Nephron (organoid): ENCODE data around the gene UAP1.
"Not testable (repeated sequence)": the region's sequence is repeated elsewhere in the genome, so short reads cannot be mapped to it uniquely, and the experiment has no call there.

Source experiments
- H3K27ac Mint-ChIP-seq, 3 experiments: 2 replicates each; pipeline ENCODE4 v1.8.0; 2020; ENCODE audit warnings: mixed read lengths in 3 of 3, mild to moderate bottlenecking in 2 of 3, moderate library complexity in 1 of 3
- H3K27me3 Mint-ChIP-seq: 2 replicates; pipeline ENCODE4 v1.8.0; 2021; ENCODE audit warnings: low read depth, mild to moderate bottlenecking, moderate library complexity, mixed read lengths
- H3K36me3 Mint-ChIP-seq: 2 replicates; pipeline ENCODE4 v1.8.0; 2020; ENCODE audit warnings: low read depth, mixed read lengths
- H3K4me1 Mint-ChIP-seq: 2 replicates; pipeline ENCODE4 v1.8.0; 2020; ENCODE audit warnings: mixed read lengths
- H3K4me3 Mint-ChIP-seq, 3 experiments: 2 replicates each; pipeline ENCODE4 v1.8.0; 2020; ENCODE audit warnings: mild to moderate bottlenecking in 3 of 3, mixed read lengths in 3 of 3, moderate library complexity in 2 of 3
- H3K9me3 Mint-ChIP-seq: 2 replicates; pipeline ENCODE4 v1.8.0; 2020; ENCODE audit warnings: mixed read lengths
- TF ChIP-seq, protein P1 (sequence below), 3 experiments: fragments of 200-600 bp; sonication (generic); IDR thresholded peaks; one replicate each; pipeline ENCODE4 v1.5.0; 2021; ENCODE audit warnings: antibody characterized with exemption in 3 of 3; ENCODE audit not compliant: unreplicated experiment in 3 of 3

The UAP1 gene

DNA sequence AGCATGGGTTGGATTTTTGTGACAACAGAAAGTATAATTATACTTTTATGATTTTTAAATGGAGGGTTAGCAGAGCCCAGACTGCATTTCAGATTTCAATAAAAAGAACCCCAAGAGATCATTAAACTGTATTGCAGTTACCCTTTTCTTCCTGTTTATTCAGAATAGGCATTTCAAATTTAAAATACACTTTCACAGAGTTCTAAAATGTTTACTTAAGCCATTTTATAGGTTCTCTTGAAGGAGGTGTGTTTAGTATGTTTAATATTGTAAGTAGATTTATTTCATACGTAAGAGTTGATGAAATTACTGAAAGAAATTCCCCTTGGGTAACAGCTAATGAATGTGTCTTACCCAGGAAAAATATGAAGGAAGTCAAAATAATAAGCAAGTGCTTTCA is 17.4 kb downstream of the UAP1 start:
- TF ChIP-seq, protein P1, sequence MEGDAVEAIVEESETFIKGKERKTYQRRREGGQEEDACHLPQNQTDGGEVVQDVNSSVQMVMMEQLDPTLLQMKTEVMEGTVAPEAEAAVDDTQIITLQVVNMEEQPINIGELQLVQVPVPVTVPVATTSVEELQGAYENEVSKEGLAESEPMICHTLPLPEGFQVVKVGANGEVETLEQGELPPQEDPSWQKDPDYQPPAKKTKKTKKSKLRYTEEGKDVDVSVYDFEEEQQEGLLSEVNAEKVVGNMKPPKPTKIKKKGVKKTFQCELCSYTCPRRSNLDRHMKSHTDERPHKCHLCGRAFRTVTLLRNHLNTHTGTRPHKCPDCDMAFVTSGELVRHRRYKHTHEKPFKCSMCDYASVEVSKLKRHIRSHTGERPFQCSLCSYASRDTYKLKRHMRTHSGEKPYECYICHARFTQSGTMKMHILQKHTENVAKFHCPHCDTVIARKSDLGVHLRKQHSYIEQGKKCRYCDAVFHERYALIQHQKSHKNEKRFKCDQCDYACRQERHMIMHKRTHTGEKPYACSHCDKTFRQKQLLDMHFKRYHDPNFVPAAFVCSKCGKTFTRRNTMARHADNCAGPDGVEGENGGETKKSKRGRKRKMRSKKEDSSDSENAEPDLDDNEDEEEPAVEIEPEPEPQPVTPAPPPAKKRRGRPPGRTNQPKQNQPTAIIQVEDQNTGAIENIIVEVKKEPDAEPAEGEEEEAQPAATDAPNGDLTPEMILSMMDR (IDR thresholded peaks at IDR 0.05; ENCODE audit: unreplicated experiment in 3 of 3), result no peak
- no peak overlapping the region for H3K27ac Mint-ChIP-seq
- no peak overlapping the region for H3K4me3 Mint-ChIP-seq
- H3K27me3 Mint-ChIP-seq, result no peaks in the 10 kb centered on the region
- peaks cover 4% of the 10 kb centered on the region for H3K4me1 Mint-ChIP-seq
- no peaks in the 10 kb centered on the region for H3K9me3 Mint-ChIP-seq
- H3K36me3 Mint-ChIP-seq, result peaks cover 40% of the 10 kb centered on the region

DNA sequence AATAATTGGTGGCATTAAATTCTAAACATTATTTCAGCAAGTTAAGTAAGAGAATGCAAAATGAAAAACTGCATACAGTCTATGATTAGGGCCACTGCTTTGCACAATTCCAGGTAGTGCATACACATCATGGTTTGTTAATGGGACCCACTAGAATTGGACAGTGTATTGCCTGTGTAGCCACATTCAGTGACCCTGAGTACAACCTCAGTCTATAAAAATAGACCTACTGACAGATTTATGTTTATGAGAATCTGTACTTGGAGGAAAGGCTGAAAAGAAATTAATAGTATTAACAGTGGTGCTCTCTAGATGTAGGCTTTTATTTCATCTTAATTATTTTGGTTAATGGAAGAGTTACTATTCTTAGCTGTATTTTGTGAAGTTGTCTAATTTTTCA is 18.8 kb downstream of the UAP1 start:
- Mint-ChIP-seq H3K9me3 (no peaks in the 10 kb centered on the region), H3K4me3 (no peak overlapping the region), H3K36me3 (peaks cover 40% of the 10 kb centered on the region)

DNA sequence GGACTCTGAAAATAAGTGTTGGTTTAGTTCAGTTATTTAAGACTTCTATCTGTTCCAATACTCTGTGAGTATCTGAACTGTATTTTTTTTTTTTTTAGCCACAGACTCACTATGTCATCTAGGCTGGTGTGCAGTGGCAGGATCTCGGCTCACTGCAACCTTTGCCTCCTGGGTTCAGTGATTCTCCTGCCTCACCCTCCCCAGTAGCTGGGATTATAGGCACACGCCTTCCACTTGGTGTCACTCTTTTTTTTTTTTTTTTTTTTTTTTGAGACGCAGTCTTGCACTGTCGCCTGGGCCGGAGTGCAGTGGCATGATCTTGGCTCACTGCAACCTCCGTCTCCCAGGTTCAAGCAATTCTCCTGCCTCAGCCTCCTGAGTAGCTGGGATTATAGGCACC is 21.4 kb downstream of the UAP1 start:
- H3K27me3 Mint-ChIP-seq, H3K4me1 Mint-ChIP-seq, H3K27ac Mint-ChIP-seq, H3K4me3 Mint-ChIP-seq, H3K9me3 Mint-ChIP-seq: not testable (repeated sequence)
- H3K36me3 Mint-ChIP-seq, result peaks cover 29% of the 10 kb centered on the region

More for the DNA sequence above, 18.8 kb downstream of the UAP1 start:
- H3K27ac Mint-ChIP-seq, result no peak overlapping the region
- TF ChIP-seq, protein P1 (IDR thresholded peaks at IDR 0.05; ENCODE audit: unreplicated experiment in 3 of 3), result no peak
- no peaks in the 10 kb centered on the region for H3K27me3 Mint-ChIP-seq
- peaks cover 4% of the 10 kb centered on the region for H3K4me1 Mint-ChIP-seq

DNA sequence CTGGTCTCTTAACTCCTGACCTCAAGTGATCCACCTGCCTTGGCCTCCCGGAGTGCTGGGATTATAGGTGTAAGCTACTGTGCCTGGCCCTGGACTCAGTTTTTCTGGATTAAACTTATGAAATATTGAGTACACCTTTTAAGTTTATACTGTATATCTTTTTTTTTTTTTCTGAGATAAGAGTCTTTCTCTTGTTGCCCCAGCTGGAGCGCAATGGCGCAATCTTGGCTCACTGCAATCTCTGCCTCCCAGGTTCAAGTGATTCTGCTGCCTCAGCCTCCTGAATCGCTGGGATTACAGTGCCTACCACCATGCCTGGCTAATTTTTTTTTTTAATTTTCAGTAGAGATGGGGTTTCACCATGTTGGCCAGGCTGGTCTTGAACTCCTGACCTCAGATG is 23.6 kb downstream of the UAP1 start:
- peaks cover 35% of the 10 kb centered on the region for H3K36me3 Mint-ChIP-seq
- not testable (repeated sequence) for H3K4me3 Mint-ChIP-seq, H3K9me3 Mint-ChIP-seq, H3K4me1 Mint-ChIP-seq, H3K27me3 Mint-ChIP-seq, H3K27ac Mint-ChIP-seq

DNA sequence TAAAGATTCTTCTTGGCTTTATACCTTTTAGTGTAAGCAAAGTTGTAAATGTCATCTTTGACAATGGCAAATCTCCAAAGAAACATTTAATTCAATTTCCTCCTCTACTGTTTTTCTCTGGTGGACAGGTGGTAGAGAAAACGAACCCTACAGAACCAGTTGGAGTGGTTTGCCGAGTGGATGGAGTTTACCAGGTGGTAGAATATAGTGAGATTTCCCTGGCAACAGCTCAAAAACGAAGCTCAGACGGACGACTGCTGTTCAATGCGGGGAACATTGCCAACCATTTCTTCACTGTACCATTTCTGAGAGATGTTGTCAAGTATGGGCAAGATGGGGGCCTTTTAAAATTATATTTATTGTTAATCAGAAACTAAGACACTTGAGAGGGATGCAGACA is 25.8 kb downstream of the UAP1 start:
- TF ChIP-seq, protein P1 (IDR thresholded peaks at IDR 0.05; ENCODE audit: unreplicated experiment in 3 of 3), result no peak
- no peak overlapping the region for H3K4me3 Mint-ChIP-seq
- H3K4me1 Mint-ChIP-seq, result no peaks in the 10 kb centered on the region
- H3K27me3 Mint-ChIP-seq, result no peaks in the 10 kb centered on the region
- peaks cover 27% of the 10 kb centered on the region for H3K36me3 Mint-ChIP-seq
- H3K9me3 Mint-ChIP-seq, result no peaks in the 10 kb centered on the region
- no peak overlapping the region for H3K27ac Mint-ChIP-seq

DNA sequence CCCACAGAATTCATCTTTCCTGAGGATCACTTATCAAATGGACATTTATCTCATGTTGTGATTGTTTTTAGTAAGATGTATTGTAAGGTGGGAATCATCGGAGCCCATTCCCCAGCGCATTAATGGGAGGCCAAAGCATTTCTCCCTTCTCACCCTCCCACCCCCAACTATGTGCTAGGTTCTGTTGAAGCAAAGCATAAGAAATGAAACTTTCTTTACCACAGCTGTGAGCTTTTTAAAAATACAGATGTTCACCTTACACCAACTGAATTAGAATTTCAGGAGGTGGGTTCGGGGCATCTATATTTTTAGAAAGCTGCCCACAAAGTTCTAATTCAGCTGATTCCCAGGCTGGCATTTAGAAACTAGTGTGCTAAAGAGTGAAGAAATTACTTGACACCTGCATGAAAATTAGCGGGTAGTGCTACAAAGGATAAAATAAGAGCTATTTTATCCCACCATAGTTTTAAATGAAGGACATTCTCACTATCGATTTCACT is 26.3 kb downstream of the UAP1 start:
- no peaks in the 10 kb centered on the region for H3K27me3 Mint-ChIP-seq
- peaks cover 31% of the 10 kb centered on the region for H3K36me3 Mint-ChIP-seq
- H3K4me1 Mint-ChIP-seq, result no peaks in the 10 kb centered on the region
- TF ChIP-seq, protein P1 (IDR thresholded peaks at IDR 0.05; ENCODE audit: unreplicated experiment in 3 of 3), result no peak
- no peaks in the 10 kb centered on the region for H3K9me3 Mint-ChIP-seq
- no peak overlapping the region for H3K4me3 Mint-ChIP-seq
- H3K27ac Mint-ChIP-seq, result no peak overlapping the region

DNA sequence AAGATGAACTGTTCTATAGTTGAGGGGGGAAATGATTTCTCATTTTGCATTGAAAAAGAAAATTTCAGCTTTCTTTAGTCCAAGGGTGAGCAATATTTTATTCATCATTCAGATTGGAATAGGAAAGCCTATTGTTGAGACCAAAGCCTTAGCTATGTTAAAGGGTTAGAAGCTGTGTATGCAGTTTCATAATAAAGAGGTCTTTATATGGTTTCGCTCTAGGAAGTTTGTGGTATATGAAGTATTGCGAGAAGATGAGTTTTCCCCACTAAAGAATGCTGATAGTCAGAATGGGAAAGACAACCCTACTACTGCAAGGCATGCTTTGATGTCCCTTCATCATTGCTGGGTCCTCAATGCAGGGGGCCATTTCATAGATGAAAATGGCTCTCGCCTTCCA is 28.6 kb downstream of the UAP1 start:
- Mint-ChIP-seq H3K4me3 (no peak overlapping the region), H3K27me3 (no peaks in the 10 kb centered on the region), H3K36me3 (peaks cover 37% of the 10 kb centered on the region), H3K9me3 (no peaks in the 10 kb centered on the region), H3K27ac (no peak overlapping the region), H3K4me1 (no peaks in the 10 kb centered on the region)
- TF ChIP-seq, protein P1 (IDR thresholded peaks at IDR 0.05; ENCODE audit: unreplicated experiment in 3 of 3), result no peak
